ENCODE data around the gene PRKAR1B.

PRKAR1B gene

DNA sequence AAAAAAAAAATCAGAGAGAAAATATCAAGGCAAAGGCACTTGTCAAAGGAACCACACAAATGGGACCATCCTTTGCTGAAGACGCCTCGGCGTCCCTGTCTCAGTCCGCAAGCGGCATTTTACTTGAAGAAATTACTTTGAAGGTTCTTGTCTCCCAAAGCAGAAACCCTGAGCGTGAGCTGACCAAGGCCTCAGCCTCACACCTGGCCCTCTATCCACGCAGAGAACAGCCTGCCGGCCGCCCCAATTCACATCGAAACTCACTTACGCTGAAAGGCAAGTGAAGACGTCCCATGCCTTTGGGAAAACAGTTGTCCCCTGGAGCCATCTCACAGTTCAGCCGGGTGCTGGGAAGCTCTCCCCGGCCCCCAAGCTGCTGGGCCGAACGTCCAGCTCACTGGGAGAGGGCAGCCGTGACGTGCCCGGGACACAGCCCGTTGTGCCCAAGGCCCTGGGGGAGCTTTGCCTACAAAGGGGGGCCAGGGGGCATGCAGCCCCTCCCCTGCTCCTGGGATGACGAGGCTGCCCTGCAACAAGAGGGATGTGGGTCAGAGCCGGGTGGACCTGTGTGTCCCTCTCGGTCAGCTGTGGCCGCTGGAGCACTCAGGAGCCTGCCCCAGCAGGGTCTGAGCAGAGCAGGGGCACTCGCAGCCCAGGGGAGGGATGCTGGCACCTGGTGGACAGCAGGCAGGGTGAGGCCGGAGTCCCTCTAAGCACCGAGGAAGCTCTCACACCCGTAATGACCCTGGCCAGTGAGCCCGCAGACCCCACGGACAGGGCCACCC is 157.8 kb downstream of the PRKAR1B start:
- no peak overlapping the region for H3K27ac ChIP-seq (ENCODE audit: low read depth, low read length)

DNA sequence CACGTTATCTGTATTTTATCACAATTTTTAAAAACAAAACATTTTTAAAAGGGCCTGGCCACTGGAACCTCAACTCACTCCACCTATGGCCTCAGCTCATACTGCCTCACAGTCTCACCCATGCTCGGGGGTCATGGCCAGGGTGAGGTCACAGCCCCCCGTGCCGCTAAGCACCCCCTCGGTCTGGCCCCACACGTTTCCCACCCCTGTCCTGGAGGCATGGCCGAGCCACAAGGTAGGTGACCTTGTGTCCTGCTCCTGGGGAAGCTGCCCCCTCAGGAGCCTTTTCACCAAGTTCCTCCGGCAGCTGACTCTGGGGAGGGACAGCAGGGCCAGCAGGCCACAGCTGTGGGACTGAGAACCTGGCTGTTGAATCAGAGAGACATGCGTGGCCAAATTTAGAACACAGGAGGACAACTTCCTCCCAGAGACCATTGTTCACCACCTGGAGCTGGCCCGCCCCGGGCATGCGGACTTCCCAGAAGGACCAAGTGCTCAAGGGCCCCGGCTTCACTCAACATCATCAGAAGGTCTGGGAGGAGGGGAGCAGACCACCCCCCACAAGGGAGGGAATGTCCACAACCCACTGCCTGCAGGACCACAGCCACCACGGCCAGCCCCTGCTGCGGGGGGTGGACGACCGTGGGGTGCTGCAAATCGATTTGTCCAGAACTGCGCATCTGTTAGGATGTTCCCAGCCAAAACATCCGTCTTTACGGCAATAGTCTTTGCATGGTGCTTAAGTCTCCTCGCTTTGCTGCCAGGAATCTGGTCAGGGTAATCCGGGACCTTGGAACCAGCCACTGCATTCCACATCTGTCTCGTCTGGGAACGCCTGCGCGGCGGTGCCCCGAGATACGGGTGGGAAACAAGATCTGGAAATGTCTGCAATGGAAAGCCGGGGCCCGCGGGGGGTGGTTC is 158.8 kb downstream of the PRKAR1B start:
- H3K36me3 ChIP-seq (ENCODE audit: control insufficient read depth, insufficient read depth, low read length), result no peaks in the 10 kb centered on the region
- H3K9ac ChIP-seq (ENCODE audit: low read length), result no peak overlapping the region
- H3K4me1 ChIP-seq (ENCODE audit: control insufficient read depth, insufficient read depth, low read length), result no peaks in the 10 kb centered on the region
- no peak overlapping the region for H3K27ac ChIP-seq (ENCODE audit: low read depth, low read length)
- H3K4me3 ChIP-seq (ENCODE audit: low read length), result no peak overlapping the region
- H3K27me3 ChIP-seq (ENCODE audit: control insufficient read depth, insufficient read depth, low read length), result no peaks in the 10 kb centered on the region

More for the DNA sequence above, 157.8 kb downstream of the PRKAR1B start:
- Histone ChIP-seq H3K4me3 (ENCODE audit: low read length) (no peak overlapping the region), H3K36me3 (ENCODE audit: control insufficient read depth, insufficient read depth, low read length) (no peaks in the 10 kb centered on the region), H3K27me3 (ENCODE audit: control insufficient read depth, insufficient read depth, low read length) (no peaks in the 10 kb centered on the region), H3K4me1 (ENCODE audit: control insufficient read depth, insufficient read depth, low read length) (no peaks in the 10 kb centered on the region), H3K9ac (ENCODE audit: low read length) (no peak overlapping the region)

GRCh38 chr7:567305-567883 is 159.7 kb downstream of the PRKAR1B start:
- Histone ChIP-seq H3K27me3 (ENCODE audit: control insufficient read depth, insufficient read depth, low read length) (no peaks in the 10 kb centered on the region), H3K4me3 (ENCODE audit: low read length) (no peak overlapping the region), H3K9ac (ENCODE audit: low read length) (no peak overlapping the region), H3K27ac (ENCODE audit: low read depth, low read length) (no peak overlapping the region), H3K36me3 (ENCODE audit: control insufficient read depth, insufficient read depth, low read length) (no peaks in the 10 kb centered on the region), H3K4me1 (ENCODE audit: control insufficient read depth, insufficient read depth, low read length) (no peaks in the 10 kb centered on the region)

- Histone ChIP-seq H3K9ac (ENCODE audit: low read length) (no peak overlapping the region), H3K4me1 (ENCODE audit: control insufficient read depth, insufficient read depth, low read length) (no peaks in the 10 kb centered on the region), H3K36me3 (ENCODE audit: control insufficient read depth, insufficient read depth, low read length) (no peaks in the 10 kb centered on the region), H3K27me3 (ENCODE audit: control insufficient read depth, insufficient read depth, low read length) (no peaks in the 10 kb centered on the region), H3K27ac (ENCODE audit: low read depth, low read length) (no peak overlapping the region), H3K4me3 (ENCODE audit: low read length) (no peak overlapping the region)
These were observed 161.0 kb downstream of the PRKAR1B start for GRCh38 chr7:566100-566499.

- Histone ChIP-seq H3K9ac (ENCODE audit: low read length) (no peak overlapping the region), H3K27me3 (ENCODE audit: control insufficient read depth, insufficient read depth, low read length) (no peaks in the 10 kb centered on the region), H3K4me3 (ENCODE audit: low read length) (no peak overlapping the region), H3K4me1 (ENCODE audit: control insufficient read depth, insufficient read depth, low read length) (no peaks in the 10 kb centered on the region), H3K27ac (ENCODE audit: low read depth, low read length) (no peak overlapping the region), H3K36me3 (ENCODE audit: control insufficient read depth, insufficient read depth, low read length) (no peaks in the 10 kb centered on the region)
These were observed 162.8 kb downstream of the PRKAR1B start for GRCh38 chr7:564176-564865.

DNA sequence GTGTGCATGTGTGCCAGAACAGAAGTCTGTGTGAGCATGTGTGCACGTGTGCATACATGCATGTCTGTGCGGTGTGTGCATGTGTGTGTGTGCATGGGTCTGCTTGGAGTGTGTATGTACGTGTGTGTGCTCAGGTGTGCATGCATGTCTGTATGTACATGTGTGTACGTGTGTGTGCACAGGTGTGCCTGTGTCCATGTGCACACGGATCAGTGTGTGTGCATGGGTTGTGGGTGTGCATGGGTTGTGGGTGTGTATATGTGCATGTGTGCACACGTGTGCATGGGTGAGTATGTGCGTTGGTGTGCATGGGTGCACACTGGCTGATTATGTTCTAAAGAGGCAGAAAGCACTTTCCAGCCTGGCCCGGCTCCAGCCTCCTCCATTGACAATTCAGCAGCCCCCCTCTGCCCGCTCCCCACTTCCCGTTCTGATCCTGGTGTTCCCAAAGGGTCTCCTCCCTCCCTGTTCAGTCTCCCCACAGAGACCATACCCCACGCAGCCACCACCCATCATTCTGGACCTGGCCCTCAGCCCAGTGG is 163.4 kb downstream of the PRKAR1B start:
- no peaks in the 10 kb centered on the region for H3K27me3 ChIP-seq (ENCODE audit: control insufficient read depth, insufficient read depth, low read length)
- no peaks in the 10 kb centered on the region for H3K4me1 ChIP-seq (ENCODE audit: control insufficient read depth, insufficient read depth, low read length)
- no peak overlapping the region for H3K27ac ChIP-seq (ENCODE audit: low read depth, low read length)
- no peak overlapping the region for H3K4me3 ChIP-seq (ENCODE audit: low read length)
- no peak overlapping the region for H3K9ac ChIP-seq (ENCODE audit: low read length)
- no peaks in the 10 kb centered on the region for H3K36me3 ChIP-seq (ENCODE audit: control insufficient read depth, insufficient read depth, low read length)

- no peak overlapping the region for H3K4me3 ChIP-seq (ENCODE audit: low read length)
- no peak overlapping the region for H3K9ac ChIP-seq (ENCODE audit: low read length)
- no peaks in the 10 kb centered on the region for H3K4me1 ChIP-seq (ENCODE audit: control insufficient read depth, insufficient read depth, low read length)
- no peaks in the 10 kb centered on the region for H3K27me3 ChIP-seq (ENCODE audit: control insufficient read depth, insufficient read depth, low read length)
- H3K27ac ChIP-seq (ENCODE audit: low read depth, low read length), result no peak overlapping the region
- H3K36me3 ChIP-seq (ENCODE audit: control insufficient read depth, insufficient read depth, low read length), result no peaks in the 10 kb centered on the region
These were observed 164.1 kb downstream of the PRKAR1B start for GRCh38 chr7:562789-563628.

GRCh38 chr7:562374-562675 is 164.8 kb downstream of the PRKAR1B start:
- Histone ChIP-seq H3K27ac (ENCODE audit: low read depth, low read length) (no peak overlapping the region), H3K27me3 (ENCODE audit: control insufficient read depth, insufficient read depth, low read length) (no peaks in the 10 kb centered on the region), H3K36me3 (ENCODE audit: control insufficient read depth, insufficient read depth, low read length) (no peaks in the 10 kb centered on the region), H3K9ac (ENCODE audit: low read length) (no peak overlapping the region), H3K4me1 (ENCODE audit: control insufficient read depth, insufficient read depth, low read length) (no peaks in the 10 kb centered on the region), H3K4me3 (ENCODE audit: low read length) (no peak overlapping the region)

GRCh38 chr7:561631-562373 is 165.3 kb downstream of the PRKAR1B start:
- Histone ChIP-seq H3K27me3 (ENCODE audit: control insufficient read depth, insufficient read depth, low read length) (no peaks in the 10 kb centered on the region), H3K36me3 (ENCODE audit: control insufficient read depth, insufficient read depth, low read length) (no peaks in the 10 kb centered on the region), H3K4me1 (ENCODE audit: control insufficient read depth, insufficient read depth, low read length) (no peaks in the 10 kb centered on the region), H3K4me3 (ENCODE audit: low read length) (no peak overlapping the region), H3K9ac (ENCODE audit: low read length) (no peak overlapping the region), H3K27ac (ENCODE audit: low read depth, low read length) (no peak overlapping the region)

DNA sequence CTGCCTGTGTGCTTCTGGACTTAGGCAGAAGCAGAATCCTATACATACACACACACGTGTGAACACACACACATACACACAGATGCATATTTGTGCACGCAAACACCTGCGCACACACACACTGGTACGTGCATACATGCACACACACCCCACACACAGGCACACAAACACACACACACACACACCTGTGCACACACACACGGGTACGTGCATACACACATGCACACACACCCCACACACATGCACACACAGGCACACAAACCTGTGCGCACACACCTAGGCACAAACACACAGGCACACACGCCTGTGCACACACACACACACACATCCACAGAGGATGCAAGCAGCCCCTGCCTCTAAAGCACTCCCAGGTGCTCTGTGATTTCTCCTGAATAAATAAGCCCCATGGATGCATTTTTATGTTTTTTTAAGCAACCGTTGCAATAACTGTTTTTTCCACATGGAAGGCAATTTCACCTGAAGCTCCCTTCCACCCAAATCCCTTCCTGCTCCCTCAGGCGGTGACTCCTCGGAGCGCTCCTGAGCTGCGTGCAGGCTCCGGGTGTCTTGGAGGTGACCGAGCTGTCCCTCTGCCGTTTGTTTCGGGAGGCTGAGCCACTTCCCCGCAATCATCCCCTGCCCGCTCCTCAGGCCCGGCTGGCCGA is 166.0 kb downstream of the PRKAR1B start:
- H3K4me1 ChIP-seq (ENCODE audit: control insufficient read depth, insufficient read depth, low read length), result no peaks in the 10 kb centered on the region
- no peaks in the 10 kb centered on the region for H3K27me3 ChIP-seq (ENCODE audit: control insufficient read depth, insufficient read depth, low read length)
- no peaks in the 10 kb centered on the region for H3K36me3 ChIP-seq (ENCODE audit: control insufficient read depth, insufficient read depth, low read length)
- no peak overlapping the region for H3K9ac ChIP-seq (ENCODE audit: low read length)
- no peak overlapping the region for H3K27ac ChIP-seq (ENCODE audit: low read depth, low read length)
- H3K4me3 ChIP-seq (ENCODE audit: low read length), result no peak overlapping the region

- Histone ChIP-seq H3K36me3 (ENCODE audit: control insufficient read depth, insufficient read depth, low read length) (no peaks in the 10 kb centered on the region), H3K27ac (ENCODE audit: low read depth, low read length) (no peak overlapping the region), H3K27me3 (ENCODE audit: control insufficient read depth, insufficient read depth, low read length) (no peaks in the 10 kb centered on the region), H3K9ac (ENCODE audit: low read length) (no peak overlapping the region), H3K4me1 (ENCODE audit: control insufficient read depth, insufficient read depth, low read length) (no peaks in the 10 kb centered on the region), H3K4me3 (ENCODE audit: low read length) (no peak overlapping the region)
These were observed 167.7 kb downstream of the PRKAR1B start for GRCh38 chr7:559396-559705.
